ENCODE measurements around the gene AGAP5. TPM values are rescaled to one million over a fixed set of nuclear protein-coding genes. Genes with fewer than 3 reads are reported as not detected.

AGAP5 gene
- total and polyA plus RNA-seq, 9 of the 15 experiments (the other 6 are each of a cell fraction or from before 2014, with no cell fraction given) = 0.32 to 7.5 (median 5.3) TPM

GRCh38 chr10:73648975-73649829 lies 48.7 kb downstream of the AGAP5 start (continued):
- TF ChIP-seq, protein P1, sequence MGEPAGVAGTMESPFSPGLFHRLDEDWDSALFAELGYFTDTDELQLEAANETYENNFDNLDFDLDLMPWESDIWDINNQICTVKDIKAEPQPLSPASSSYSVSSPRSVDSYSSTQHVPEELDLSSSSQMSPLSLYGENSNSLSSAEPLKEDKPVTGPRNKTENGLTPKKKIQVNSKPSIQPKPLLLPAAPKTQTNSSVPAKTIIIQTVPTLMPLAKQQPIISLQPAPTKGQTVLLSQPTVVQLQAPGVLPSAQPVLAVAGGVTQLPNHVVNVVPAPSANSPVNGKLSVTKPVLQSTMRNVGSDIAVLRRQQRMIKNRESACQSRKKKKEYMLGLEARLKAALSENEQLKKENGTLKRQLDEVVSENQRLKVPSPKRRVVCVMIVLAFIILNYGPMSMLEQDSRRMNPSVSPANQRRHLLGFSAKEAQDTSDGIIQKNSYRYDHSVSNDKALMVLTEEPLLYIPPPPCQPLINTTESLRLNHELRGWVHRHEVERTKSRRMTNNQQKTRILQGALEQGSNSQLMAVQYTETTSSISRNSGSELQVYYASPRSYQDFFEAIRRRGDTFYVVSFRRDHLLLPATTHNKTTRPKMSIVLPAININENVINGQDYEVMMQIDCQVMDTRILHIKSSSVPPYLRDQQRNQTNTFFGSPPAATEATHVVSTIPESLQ (CRISPR knock-in tag; IDR thresholded peaks at IDR 0.05) = peak; percentile 88
- TF ChIP-seq TRIM24 (IDR thresholded peaks at IDR 0.05) = peak; percentile 72 to 85
- TF ChIP-seq ZBTB2 (IDR thresholded peaks at IDR 0.05) = peak; percentile 28; the same call in 1 of the 2 replicates
- peak; percentile 97 for TF ChIP-seq FOSL1 (tag; conservative IDR thresholded peaks at IDR 0.05)
- TF ChIP-seq, protein P2, sequence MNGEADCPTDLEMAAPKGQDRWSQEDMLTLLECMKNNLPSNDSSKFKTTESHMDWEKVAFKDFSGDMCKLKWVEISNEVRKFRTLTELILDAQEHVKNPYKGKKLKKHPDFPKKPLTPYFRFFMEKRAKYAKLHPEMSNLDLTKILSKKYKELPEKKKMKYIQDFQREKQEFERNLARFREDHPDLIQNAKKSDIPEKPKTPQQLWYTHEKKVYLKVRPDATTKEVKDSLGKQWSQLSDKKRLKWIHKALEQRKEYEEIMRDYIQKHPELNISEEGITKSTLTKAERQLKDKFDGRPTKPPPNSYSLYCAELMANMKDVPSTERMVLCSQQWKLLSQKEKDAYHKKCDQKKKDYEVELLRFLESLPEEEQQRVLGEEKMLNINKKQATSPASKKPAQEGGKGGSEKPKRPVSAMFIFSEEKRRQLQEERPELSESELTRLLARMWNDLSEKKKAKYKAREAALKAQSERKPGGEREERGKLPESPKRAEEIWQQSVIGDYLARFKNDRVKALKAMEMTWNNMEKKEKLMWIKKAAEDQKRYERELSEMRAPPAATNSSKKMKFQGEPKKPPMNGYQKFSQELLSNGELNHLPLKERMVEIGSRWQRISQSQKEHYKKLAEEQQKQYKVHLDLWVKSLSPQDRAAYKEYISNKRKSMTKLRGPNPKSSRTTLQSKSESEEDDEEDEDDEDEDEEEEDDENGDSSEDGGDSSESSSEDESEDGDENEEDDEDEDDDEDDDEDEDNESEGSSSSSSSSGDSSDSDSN (IDR thresholded peaks at IDR 0.05; ENCODE audit: borderline replicate concordance in 1 of 2, low read depth in 2 of 2, low read length in 2 of 2) = no peak
- TF ChIP-seq ZBTB26 (CRISPR knock-in tag; IDR thresholded peaks at IDR 0.05) = peak; percentile 11; the same call in 1 of the 2 replicates
- peak; percentile 83 for TF ChIP-seq ZNF589 (CRISPR knock-in tag; IDR thresholded peaks at IDR 0.05; ENCODE audit: low read depth)
- TF ChIP-seq JUN (IDR thresholded peaks at IDR 0.05; ENCODE audit: borderline replicate concordance, low read depth, low read length) = peak; percentile 67; the same call in 1 of the 2 replicates
- no peak for TF ChIP-seq JUN (CRISPR knock-in tag; IDR thresholded peaks at IDR 0.05; ENCODE audit: borderline replicate concordance)
- TF ChIP-seq GATA2 (CRISPR knock-in tag; IDR thresholded peaks at IDR 0.05) = peak; percentile 85
- TF ChIP-seq NONO (IDR thresholded peaks at IDR 0.05; ENCODE audit: low read depth in 2 of 2, low read length in 1 of 2) = 0 out of 4 replicates have a peak, but pooled peaks of 1 of the 2 experiments have one; percentile 40
- TF ChIP-seq TSC22D4 (tag; IDR thresholded peaks at IDR 0.05) = 0 out of 2 replicates have a peak, but pooled peaks have one; percentile 37
- TF ChIP-seq ARID1B (IDR thresholded peaks at IDR 0.05) = peak; percentile 96
- TF ChIP-seq MEIS2 (IDR thresholded peaks at IDR 0.05; ENCODE audit: partially characterized antibody) = peak; percentile 82
- no peak for TF ChIP-seq RNF2 (IDR thresholded peaks at IDR 0.05)
- no peak for TF ChIP-seq CHD2 (IDR thresholded peaks at IDR 0.05; ENCODE audit: low read depth, low read length)
- TF ChIP-seq FOXA3 (CRISPR knock-in tag; conservative IDR thresholded peaks at IDR 0.05 in 1 of 2, IDR thresholded peaks at IDR 0.05 in 1 of 2) = peak in 1 of 2 experiments; percentile 39; a peak in 1 of 4 replicates
- peak; percentile 87 to 89 for TF ChIP-seq MAZ (CRISPR knock-in tag; conservative IDR thresholded peaks at IDR 0.05 in 1 of 2, IDR thresholded peaks at IDR 0.05 in 1 of 2)
- TF ChIP-seq SRF (CRISPR knock-in tag; IDR thresholded peaks at IDR 0.05) = peak in 1 of 2 experiments; percentile 65; a peak in 1 of 4 replicates
